ENCODE results near the gene SCNN1B.
"Not testable (repeated sequence)": the region's sequence is repeated elsewhere in the genome, so short reads cannot be mapped to it uniquely, and the experiment has no call there.

SCNN1B gene

GRCh38 chr16:23288726-23289512, 13.2 kb upstream of the SCNN1B start:
- no peak for DNase-seq

DNA sequence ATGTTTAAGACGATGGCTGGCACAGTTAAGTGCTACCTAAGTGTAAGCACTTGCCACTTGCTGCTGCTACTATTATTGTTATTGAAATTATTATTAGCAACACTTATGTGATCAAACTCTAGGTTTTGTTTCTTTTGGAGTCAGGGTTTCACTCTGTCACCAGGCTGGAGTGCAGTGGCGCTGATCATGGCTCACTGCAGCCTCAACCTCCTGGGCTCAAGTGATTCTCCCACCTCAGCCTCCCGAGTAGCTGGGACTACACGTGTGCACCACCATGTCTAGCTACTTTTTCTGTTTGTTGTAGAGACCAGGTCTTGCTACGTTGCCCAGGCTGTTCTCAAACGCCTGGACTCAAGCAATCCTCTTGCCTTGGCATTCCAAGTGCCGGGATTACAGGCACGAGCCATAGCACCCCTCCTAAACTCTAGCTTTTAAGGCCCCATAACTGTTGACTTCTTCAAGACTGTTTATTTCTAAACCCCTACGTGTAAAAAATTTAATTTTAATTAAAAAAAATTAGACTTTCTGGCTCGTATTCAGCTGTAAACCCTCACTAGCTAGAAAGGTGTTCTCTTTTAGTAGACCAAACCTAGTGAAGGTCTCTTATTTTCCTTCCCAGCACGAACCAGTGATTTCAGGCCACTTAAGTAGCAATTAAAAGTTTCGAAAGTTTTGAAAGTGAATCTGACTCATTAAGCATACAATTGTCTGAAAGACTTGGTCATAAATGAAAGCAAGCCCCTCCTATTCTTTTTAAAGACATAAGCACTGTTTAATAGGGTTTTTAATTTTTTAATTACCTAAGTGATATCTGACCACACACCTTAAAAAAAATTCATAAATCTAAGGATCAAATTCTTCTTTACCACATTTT, 11.7 kb upstream of the SCNN1B start:
- DNase-seq, result no peak

- peak; percentile 54 for DNase-seq
These were observed 9.1 kb upstream of the SCNN1B start for GRCh38 chr16:23293016-23293415.

DNA sequence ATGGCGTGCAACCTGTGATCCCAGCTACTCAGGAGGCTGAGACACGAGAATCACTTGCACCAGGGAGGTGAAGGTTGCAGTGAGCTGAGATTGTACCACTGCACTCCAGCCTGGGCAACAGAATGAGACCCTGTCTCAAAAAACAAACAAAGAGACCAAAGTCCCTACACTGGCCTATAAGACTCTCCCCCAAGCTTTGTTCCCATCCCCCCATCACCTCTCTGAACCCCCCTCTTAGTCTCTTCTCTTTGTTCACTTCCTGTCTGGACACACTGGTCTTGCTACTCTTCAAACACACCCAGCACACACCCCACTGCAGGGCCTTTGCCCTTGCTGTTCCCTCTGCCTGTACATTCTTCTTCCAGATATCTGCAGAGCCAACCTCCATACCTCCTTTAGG, 7.8 kb upstream of the SCNN1B start:
- DNase-seq, result no peak

GRCh38 chr16:23296994-23297393, 5.1 kb upstream of the SCNN1B start:
- DNase-seq, result peak; percentile 28

DNA sequence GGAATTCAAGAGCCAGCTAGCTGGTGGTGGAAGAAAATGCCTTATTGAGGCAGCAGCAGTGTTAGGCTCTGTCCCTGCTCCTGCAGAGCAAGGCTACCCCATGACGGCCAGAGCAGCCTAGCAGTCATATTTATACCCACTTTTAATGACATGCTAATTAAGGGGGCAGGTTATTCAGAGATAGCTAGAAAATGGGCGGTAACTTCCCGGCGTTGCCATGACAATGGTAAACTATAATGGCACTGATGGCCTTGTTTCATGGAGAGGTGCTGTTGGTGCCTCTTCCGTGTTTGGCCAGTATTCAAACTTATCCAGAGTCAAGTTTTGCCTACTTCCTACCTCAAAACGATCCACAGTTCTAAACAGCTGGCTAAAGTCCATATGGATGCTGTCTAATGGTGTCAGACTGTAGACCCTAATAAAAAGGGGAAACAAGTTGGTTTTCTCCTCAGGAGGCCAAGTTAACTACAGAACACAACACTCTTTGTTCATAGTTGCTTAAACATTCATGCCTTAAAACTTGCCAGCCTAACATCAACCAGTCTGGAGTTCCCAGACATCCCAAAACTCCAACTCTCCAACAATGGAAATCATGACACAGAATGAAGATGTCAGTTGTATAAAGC, 3.7 kb upstream of the SCNN1B start:
- no peak for DNase-seq

GRCh38 chr16:23299815-23300214, 2.3 kb upstream of the SCNN1B start:
- DNase-seq, result not testable (repeated sequence)

- DNase-seq, result no peak
These were observed 654 bp upstream of the SCNN1B start for GRCh38 chr16:23301251-23302044.

DNA sequence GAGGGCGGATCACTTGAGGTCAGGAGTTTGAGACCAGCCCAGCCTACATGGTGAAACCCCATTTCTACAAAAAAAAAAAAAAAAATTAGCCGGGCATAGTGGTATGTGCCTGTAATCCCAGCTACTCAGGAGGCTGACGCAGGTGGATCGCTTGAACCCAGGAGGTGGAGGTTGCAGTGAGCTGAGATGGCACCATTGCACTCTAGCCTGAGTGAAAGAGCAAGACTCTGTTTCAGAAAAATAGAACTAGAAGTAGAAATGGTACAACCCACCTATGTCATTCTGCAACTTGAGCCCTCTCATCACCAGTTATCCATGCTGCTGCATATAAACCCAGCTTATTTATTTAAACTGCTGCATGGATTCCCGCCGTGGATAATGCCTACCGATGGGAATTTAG, 1.6 kb downstream of the SCNN1B start:
- DNase-seq, result no peak

DNA sequence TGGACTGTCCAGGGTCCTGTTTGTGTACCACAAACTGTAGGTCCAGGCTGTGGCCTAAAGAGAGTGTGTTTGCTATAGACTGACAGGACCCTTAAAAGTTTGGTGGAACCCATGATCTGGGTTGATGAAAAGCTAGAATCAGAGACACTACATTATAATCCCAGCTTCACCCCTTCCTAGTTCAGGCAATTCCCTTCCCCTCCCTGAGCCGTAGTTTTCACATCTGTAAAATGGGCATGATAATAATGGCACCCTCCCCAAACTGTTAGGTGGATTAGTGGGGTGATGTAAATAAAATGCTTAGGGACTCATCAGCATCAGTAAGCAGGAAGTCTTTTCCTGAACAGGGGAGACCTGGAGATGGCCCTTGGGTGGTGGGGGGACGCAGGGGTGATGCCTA, 2.5 kb downstream of the SCNN1B start:
- DNase-seq, result no peak

DNA sequence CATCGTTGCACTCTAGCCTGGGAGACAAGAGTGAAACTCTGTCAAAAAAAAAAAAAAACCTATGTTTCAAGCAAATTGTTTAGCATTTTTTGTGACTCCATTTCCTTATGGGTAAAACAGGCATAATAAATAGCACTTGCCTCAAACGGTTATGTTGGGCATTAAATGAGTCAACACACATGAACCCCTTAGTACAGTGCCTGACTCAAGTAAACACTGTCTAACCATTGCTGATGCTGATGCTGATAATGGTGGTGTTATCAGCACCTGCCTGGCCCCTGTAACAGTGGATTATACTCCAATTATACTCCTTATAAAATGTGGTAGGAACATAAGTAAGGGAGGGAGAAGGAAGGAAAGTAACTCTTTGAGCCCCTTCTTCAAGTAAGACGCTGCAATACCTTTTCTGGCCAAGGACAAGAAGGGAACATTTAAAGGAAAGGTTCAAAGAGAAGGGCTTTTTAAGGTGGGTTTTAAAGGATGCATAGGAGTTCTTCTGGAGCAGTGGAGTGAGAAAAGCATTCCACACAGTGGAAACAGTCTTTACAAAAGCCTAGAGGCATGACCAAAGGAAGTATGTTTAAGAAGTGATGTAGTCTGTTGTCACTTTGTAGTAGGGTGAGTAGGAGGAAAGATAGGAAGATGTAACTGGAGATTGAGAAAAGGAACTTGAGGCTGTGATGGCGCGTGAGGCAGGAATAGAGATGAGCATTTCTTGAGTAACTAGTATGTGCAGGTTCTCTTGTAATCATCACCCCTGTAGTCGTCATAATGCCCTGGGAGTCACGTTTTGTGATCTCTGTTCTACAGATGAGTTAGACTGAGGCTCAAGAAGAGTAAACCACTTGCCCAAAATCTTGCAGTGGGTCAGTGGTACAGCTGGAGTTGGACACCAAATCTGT, 4.3 kb downstream of the SCNN1B start:
- peak; percentile 39 for DNase-seq

DNA sequence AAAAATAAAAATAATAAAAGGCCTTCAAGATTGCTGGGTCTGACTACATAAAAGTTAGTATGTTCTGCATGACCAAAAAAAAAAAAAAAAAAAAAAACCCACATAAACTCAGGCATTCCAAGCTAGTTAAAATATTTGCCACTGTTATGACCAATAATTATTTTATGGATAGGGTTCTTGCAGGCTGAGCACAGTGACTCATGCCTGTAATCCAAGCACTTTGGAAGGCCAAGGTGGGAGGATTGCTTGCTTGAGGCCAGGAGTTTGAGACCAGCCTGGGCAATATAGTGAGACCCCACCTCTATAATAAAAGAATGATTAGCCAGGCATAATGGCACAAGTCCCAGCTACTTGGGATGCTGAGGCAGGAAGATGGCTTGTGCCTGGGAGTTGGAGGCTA, 8.1 kb downstream of the SCNN1B start:
- no peak for DNase-seq

DNA sequence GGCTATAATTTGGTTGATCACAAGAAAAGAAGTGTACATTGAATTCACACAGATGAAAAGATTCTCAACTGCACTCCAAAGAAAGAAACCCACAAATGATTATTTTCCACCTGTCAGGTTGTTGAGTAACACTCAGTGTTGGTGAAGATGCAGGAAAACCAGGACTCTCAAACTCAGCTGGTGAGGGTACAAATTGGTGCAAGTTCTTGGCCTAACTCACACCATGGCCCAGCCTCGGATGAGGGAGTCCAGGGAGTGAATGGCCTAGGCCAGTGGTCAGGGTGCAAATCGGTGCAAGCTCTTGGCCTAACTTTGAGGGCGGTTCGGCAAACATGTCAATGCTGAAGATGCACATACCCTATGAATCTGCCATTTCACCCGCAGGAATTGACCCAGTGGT, 8.6 kb downstream of the SCNN1B start:
- no peak for DNase-seq

DNA sequence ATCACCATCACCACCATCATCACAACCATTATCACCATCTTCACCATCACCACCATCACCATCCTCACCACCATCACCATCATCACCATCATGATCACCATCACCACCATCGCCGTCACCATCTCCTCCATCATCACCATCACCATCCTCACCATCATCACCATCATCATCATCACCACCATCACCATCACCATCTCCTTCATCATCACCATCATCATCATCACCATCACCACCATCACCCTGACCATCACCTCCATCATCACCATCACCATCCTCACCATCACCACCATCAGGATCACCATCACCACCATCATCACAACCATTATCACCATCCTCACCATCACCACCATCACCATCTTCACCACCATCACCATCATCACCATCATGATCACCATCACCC, 14.1 kb downstream of the SCNN1B start:
- DNase-seq, result no peak

- no peak for DNase-seq
These were observed 14.6 kb downstream of the SCNN1B start for GRCh38 chr16:23316634-23317265.

- no peak for DNase-seq
These were observed 15.2 kb downstream of the SCNN1B start for GRCh38 chr16:23317266-23317661.

DNA sequence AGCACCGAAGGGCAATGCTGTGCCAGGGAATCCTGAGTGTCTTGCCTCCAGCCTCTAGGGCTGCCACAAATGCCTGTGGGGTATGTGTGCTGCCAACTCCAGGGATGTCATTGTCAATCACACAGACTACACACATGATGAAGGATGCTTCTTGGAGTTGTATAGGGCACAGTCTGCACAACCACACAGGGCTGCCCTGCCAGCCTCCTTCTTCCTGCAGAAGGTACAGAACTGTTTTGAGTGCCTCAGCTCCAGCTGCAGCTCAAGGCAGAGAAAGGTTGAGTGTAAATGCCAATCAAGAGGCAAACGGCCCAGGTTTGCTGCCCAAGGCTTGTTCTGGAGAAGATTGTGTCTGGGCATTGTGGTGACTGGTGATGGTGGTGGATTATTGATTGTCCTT, 15.6 kb downstream of the SCNN1B start:
- DNase-seq, result no peak

GRCh38 chr16:23318639-23319038, 16.5 kb downstream of the SCNN1B start:
- DNase-seq, result no peak

DNA sequence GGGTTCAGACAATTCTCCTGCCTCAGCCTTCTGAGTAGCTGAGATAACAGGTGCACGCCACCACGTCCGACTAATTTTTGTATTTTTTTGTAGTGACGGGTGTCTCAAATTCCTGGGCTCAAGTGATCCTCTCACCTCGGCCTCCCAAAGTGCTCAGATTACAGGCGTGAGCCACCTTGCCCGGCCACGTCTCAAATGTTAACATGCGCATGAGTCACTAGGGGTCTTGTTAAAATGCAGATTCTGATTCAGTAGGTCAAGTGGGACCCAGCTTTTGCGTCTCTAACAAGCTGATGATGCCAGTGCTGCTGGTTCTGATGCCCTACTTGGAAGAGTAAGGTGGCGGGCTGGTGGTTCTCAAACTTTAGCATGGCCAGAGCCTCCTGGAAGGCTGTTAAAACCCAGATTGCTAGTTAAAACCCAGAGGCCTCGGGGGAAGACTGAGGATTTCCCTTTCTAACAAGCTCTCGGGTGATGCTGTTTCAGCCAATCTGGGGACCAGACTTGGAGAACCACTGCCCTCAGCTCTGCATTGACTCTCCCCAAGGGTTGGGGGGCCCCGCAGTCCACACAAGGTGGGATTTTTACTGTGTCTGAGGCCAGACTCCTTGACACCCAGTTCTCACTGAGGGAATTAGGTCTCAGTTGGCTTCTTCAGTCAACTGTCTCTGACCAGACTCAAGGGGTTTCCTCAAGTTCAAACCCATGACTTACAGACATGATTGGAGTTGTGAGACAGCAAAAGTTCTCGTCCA, 17.9 kb downstream of the SCNN1B start:
- no peak for DNase-seq

GRCh38 chr16:23320693-23321092, 18.6 kb downstream of the SCNN1B start:
- DNase-seq, result no peak
